Measurements from ENCODE around the gene SYTL3.
"Not testable (repeated sequence)": the region's sequence is repeated elsewhere in the genome, so short reads cannot be mapped to it uniquely, and the experiment has no call there.

Gene SYTL3

GRCh38 chr6:158688860-158689259 lies 39.0 kb downstream of the SYTL3 start:
- no peak for DNase-seq (ENCODE audit: low read depth)

- DNase-seq (ENCODE audit: low read depth): no peak
Observed at GRCh38 chr6:158694913-158695312, 45.1 kb downstream of the SYTL3 start.

GRCh38 chr6:158697811-158698210 lies 48.0 kb downstream of the SYTL3 start:
- DNase-seq (ENCODE audit: low read depth): no peak

- no peak for DNase-seq (ENCODE audit: low read depth)
Observed at GRCh38 chr6:158698931-158699330, 49.1 kb downstream of the SYTL3 start.

- DNase-seq (ENCODE audit: low read depth): not testable (repeated sequence)
Observed at GRCh38 chr6:158701268-158701667, 51.4 kb downstream of the SYTL3 start.

GRCh38 chr6:158703111-158703836 lies 53.4 kb downstream of the SYTL3 start:
- no peak for DNase-seq (ENCODE audit: low read depth)

GRCh38 chr6:158703837-158704822 lies 54.3 kb downstream of the SYTL3 start:
- peak; percentile 38 for DNase-seq (ENCODE audit: low read depth)

- no peak for DNase-seq (ENCODE audit: low read depth)
Observed at GRCh38 chr6:158705386-158706126, 55.7 kb downstream of the SYTL3 start.

GRCh38 chr6:158706369-158706982 lies 56.6 kb downstream of the SYTL3 start:
- peak; percentile 29 for DNase-seq (ENCODE audit: low read depth)

- peak; percentile 43 for DNase-seq (ENCODE audit: low read depth)
Observed at GRCh38 chr6:158707120-158707820, 57.4 kb downstream of the SYTL3 start.

GRCh38 chr6:158707821-158708195 lies 58.0 kb downstream of the SYTL3 start:
- no peak for DNase-seq (ENCODE audit: low read depth)

GRCh38 chr6:158708239-158708638 lies 58.4 kb downstream of the SYTL3 start:
- no peak for DNase-seq (ENCODE audit: low read depth)

GRCh38 chr6:158709809-158710208 lies 60.0 kb downstream of the SYTL3 start:
- DNase-seq (ENCODE audit: low read depth): no peak

GRCh38 chr6:158711264-158711663 lies 61.4 kb downstream of the SYTL3 start:
- DNase-seq (ENCODE audit: low read depth): no peak

GRCh38 chr6:158713469-158713868 lies 63.6 kb downstream of the SYTL3 start:
- no peak for DNase-seq (ENCODE audit: low read depth)

- no peak for DNase-seq (ENCODE audit: low read depth)
Observed at GRCh38 chr6:158714706-158715105, 64.9 kb downstream of the SYTL3 start.

GRCh38 chr6:158715330-158716311 lies 65.8 kb downstream of the SYTL3 start:
- DNase-seq (ENCODE audit: low read depth): no peak

GRCh38 chr6:158717341-158718330 lies 67.8 kb downstream of the SYTL3 start:
- no peak for DNase-seq (ENCODE audit: low read depth)

Data from HS-27A (cell line).